ENCODE results near the gene GARIN5A. TPM values are rescaled to one million over a fixed set of nuclear protein-coding genes. Genes with fewer than 3 reads are reported as not detected.

The GARIN5A gene
- total and polyA plus RNA-seq, 9 of the 15 experiments (the other 6 are each of a cell fraction or from before 2014, with no cell fraction given) = 0.10 to 0.82 (median 0.23) TPM; not detected in 2

GRCh38 chr19:50478901-50479715 lies 2.5 kb upstream of the GARIN5A start (continued):
- TF ChIP-seq CHAMP1 (IDR thresholded peaks at IDR 0.05) (no peak), CBFA2T3 (IDR thresholded peaks at IDR 0.05) (no peak), BACH1 (tag; IDR thresholded peaks at IDR 0.05) (no peak), STAT6 (CRISPR knock-in tag; IDR thresholded peaks at IDR 0.05) (no peak), NCOA2 (IDR thresholded peaks at IDR 0.05; ENCODE audit: partially characterized antibody in 2 of 2) (no peak), ZNF639 (CRISPR knock-in tag; conservative IDR thresholded peaks at IDR 0.05 in 1 of 2, IDR thresholded peaks at IDR 0.05 in 1 of 2) (no peak), CCAR2 (IDR thresholded peaks at IDR 0.05; ENCODE audit: low read depth, low read length) (no peak), ZNF668 (CRISPR knock-in tag; IDR thresholded peaks at IDR 0.05) (no peak), FOXO4 (CRISPR knock-in tag; IDR thresholded peaks at IDR 0.05) (no peak), CTCF (IDR thresholded peaks at IDR 0.05 in 2 of 3, conservative IDR thresholded peaks at IDR 0.05 in 1 of 3; ENCODE audit: insufficient read depth in 2 of 3, low read depth in 1 of 3, low read length in 3 of 3) (peak; percentile 99 to 100 (median 100)), PHF20 (IDR thresholded peaks at IDR 0.05; ENCODE audit: partially characterized antibody) (no peak), HMG20A (CRISPR knock-in tag; conservative IDR thresholded peaks at IDR 0.05) (no peak), RBM15 (IDR thresholded peaks at IDR 0.05; ENCODE audit: insufficient read depth, low read length) (no peak), MAZ (CRISPR knock-in tag; conservative IDR thresholded peaks at IDR 0.05 in 1 of 2, IDR thresholded peaks at IDR 0.05 in 1 of 2) (0 out of 4 replicates have a peak, but pooled peaks of 1 of the 2 experiments have one; percentile 22), CBX3 (IDR thresholded peaks at IDR 0.05; ENCODE audit: borderline replicate concordance in 1 of 2, low read length in 2 of 2) (peak in 1 of 2 experiments; percentile 64; a peak in 1 of 3 replicates), RUNX1 (IDR thresholded peaks at IDR 0.05; ENCODE audit: low read depth) (no peak)
